Measurements from ENCODE around the gene RCAN2.

RCAN2 gene

DNA sequence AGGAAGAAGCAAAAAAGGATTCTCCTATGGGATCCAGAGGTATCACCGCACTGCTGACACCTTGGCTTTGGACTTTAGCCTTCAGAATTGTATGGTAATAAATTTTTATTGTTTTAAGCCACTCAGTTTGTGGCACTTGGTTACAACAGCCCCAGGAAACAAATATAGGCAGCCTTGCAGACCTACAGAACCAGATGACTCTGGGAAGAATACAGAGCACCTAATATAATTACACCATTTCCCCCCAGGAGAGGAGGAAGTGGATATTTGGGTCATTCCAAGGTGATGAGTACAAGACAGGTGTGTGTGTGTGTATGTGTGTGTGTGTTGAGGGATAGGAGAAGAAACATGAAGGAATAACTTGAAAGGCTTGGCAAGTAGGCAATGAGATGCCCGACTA, 236.3 kb downstream of the RCAN2 start:
- no peak overlapping the region for H3K4me3 ChIP-seq (ENCODE audit: control insufficient read depth, low read depth, low read length)
- TF ChIP-seq, protein P1, sequence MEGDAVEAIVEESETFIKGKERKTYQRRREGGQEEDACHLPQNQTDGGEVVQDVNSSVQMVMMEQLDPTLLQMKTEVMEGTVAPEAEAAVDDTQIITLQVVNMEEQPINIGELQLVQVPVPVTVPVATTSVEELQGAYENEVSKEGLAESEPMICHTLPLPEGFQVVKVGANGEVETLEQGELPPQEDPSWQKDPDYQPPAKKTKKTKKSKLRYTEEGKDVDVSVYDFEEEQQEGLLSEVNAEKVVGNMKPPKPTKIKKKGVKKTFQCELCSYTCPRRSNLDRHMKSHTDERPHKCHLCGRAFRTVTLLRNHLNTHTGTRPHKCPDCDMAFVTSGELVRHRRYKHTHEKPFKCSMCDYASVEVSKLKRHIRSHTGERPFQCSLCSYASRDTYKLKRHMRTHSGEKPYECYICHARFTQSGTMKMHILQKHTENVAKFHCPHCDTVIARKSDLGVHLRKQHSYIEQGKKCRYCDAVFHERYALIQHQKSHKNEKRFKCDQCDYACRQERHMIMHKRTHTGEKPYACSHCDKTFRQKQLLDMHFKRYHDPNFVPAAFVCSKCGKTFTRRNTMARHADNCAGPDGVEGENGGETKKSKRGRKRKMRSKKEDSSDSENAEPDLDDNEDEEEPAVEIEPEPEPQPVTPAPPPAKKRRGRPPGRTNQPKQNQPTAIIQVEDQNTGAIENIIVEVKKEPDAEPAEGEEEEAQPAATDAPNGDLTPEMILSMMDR (conservative IDR thresholded peaks at IDR 0.05; ENCODE audit: control insufficient read depth, insufficient read depth, low read depth, low read length): no peak
- DNase-seq (ENCODE audit: low read depth): no peak

DNA sequence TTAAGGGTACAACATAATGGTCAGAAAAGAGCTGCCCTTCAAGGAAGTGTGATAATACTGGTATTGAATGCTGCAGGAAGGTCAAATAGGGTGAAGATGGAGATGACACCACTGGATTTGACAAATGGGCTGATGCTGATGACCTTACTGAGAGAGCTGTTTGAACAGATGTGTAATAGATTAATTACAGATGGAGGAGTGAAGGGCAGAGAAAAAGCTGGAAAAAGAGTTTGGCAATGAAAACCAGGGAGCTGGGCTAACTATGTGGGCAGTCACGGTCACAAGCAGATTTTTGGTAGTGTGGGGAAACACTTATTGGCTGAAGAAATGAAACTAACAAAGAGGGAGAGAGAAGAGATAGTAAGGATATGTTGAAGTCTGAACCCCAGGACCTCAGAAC, 236.9 kb downstream of the RCAN2 start:
- H3K4me3 ChIP-seq (ENCODE audit: control insufficient read depth, low read depth, low read length): no peak overlapping the region
- TF ChIP-seq, protein P1 (conservative IDR thresholded peaks at IDR 0.05; ENCODE audit: control insufficient read depth, insufficient read depth, low read depth, low read length): no peak
- peak; percentile 58 for DNase-seq (ENCODE audit: low read depth)

DNA sequence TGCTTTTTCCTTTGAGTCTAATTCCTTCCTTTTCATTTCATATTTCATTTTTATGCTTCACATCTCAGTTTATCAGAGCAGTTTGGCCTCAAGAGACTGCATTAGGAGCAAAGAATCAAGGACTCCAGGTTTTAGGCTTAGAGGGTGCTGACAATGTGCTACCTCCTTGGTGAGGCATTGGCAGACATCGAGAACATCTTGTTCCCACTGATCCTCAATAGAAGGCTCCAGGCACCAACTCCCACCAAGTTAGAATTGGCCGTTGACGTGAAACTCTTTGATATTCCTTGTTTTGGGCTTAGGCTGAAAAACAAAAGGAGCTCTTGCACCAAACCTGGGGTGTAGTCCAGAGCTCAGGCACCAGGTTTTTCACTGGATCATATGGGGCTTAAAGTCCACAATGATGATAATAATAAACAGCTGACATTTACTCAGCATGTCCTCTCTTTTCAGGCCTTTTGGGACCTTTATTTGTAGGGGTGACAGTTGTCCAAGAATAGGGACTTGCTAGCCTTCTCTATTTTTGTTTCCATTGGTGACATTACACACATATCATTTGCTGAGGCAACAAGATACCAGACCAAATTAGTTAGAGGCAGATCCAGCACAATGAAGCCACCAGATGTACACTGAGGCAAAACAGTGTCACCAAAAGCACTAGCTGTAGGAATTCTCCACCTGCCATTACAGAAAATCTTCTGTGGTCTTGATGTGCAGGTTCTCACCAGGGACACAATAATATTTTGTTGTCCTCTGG, 239.5 kb downstream of the RCAN2 start:
- TF ChIP-seq, protein P1 (conservative IDR thresholded peaks at IDR 0.05; ENCODE audit: control insufficient read depth, insufficient read depth, low read depth, low read length): no peak
- no peak overlapping the region for H3K4me3 ChIP-seq (ENCODE audit: control insufficient read depth, low read depth, low read length)
- no peak for DNase-seq (ENCODE audit: low read depth)

DNA sequence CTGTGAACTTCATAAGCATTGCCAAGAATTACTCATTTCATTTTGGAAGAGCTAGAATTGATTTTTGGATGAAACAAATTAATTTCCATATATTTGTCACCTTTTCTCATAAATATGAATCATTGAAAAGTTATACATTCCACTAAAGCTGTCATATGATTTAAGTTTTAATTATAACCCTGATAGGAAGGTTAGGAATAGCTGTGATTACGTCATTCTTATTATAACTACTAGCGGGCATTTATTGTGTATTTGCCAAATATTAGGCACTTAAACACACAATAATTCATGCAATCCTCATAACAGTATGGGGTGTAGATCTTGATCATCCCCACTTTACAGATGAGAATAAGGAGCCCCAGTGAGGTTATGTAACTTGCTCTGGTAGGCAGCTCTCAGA, 243.1 kb downstream of the RCAN2 start:
- no peak overlapping the region for H3K4me3 ChIP-seq (ENCODE audit: control insufficient read depth, low read depth, low read length)
- TF ChIP-seq, protein P1 (conservative IDR thresholded peaks at IDR 0.05; ENCODE audit: control insufficient read depth, insufficient read depth, low read depth, low read length): no peak
- no peak for DNase-seq (ENCODE audit: low read depth)

DNA sequence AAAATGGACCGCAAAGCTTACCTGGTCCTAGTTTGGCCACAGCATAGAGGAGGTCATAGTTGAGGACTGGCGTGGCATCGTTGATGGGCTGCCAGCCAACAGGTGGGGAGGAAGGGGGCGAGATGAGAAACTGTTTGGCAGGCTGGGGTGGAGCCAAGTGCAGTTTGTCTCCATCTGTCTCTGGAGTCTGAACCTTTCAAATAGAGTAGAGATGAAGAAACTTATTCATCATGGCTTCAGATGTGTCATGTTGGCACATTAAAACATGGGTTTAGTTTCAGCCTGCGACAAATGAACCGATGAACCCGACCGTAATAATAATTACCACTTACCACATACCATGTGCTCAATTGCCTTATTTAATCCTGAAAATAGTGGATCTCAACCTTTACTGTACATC, 244.5 kb downstream of the RCAN2 start:
- H3K4me3 ChIP-seq (ENCODE audit: control insufficient read depth, low read depth, low read length): no peak overlapping the region
- TF ChIP-seq, protein P1 (conservative IDR thresholded peaks at IDR 0.05; ENCODE audit: control insufficient read depth, insufficient read depth, low read depth, low read length): no peak
- no peak for DNase-seq (ENCODE audit: low read depth)

DNA sequence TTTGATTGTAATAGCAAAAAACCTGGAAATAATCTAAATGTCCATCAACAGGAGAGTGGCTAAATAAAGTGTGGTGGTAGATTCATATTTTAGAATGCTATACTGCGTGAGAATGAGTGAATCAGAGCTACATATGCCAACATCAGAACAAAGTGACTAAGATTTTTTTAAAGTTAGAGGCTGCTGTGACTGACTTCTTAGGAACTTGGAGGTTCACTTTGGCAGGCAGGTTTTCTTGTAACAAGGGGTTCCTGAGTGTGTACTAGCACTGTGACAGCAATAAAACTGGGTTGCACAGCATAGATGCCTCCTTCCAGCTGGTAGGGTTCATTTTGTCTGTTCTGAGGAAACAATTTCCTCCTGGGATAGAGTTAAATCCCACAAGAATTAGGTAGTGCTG, 245.2 kb downstream of the RCAN2 start:
- no peak overlapping the region for H3K4me3 ChIP-seq (ENCODE audit: control insufficient read depth, low read depth, low read length)
- TF ChIP-seq, protein P1 (conservative IDR thresholded peaks at IDR 0.05; ENCODE audit: control insufficient read depth, insufficient read depth, low read depth, low read length): no peak
- peak; percentile 29 for DNase-seq (ENCODE audit: low read depth)
